ENCODE data around the gene ZMIZ1.

ZMIZ1 gene

DNA sequence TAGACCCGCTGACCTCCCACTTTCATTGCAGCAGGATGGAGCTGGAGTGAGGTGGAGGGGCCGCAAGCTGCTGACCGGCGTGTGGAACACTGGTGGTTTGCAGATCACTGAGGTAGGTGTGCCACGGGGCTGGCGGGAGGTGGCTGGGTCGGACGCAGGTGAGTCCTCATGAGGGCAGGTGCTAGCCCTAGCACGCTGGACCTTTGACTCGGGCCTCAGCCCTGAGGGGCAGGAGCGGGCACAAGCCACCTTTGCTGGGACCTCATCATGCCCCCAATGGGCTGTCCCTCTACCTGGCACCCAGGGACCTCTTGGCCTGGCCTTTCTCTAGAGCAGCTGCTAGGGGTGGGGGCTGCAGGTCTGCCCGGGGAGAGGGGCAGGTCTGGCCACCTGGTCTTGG is 93.3 kb downstream of the ZMIZ1 start:
- CTCF ChIA-PET: no interaction called here
- Histone ChIP-seq H3K9me3 (ENCODE audit: control insufficient read depth, insufficient read depth, low read depth, low read length) (no peaks in the 10 kb centered on the region), H3K4me3 (ENCODE audit: low read depth, low read length) (no peak overlapping the region), H3K27ac (ENCODE audit: extremely low read depth, low read depth, low read length) (no peak overlapping the region), H3K36me3 (ENCODE audit: control insufficient read depth in 2 of 2, insufficient read depth in 1 of 2, low read length in 2 of 2) (peaks cover 0 to 9% of the 10 kb centered on the region in 2 experiments; a peak in 1 of 3 replicates), H3K4me1 (ENCODE audit: control insufficient read depth, insufficient read depth, low read length) (peaks cover 3% of the 10 kb centered on the region)
- TF ChIP-seq ZNF211 (tag by site-specific recombination; IDR thresholded peaks at IDR 0.05; ENCODE audit: low read depth) (no peak), ZFP3 (tag by site-specific recombination; IDR thresholded peaks at IDR 0.05; ENCODE audit: low read depth) (no peak), BCL11B (tag by site-specific recombination; IDR thresholded peaks at IDR 0.05; ENCODE audit: low read depth) (no peak), ZNF221 (tag by site-specific recombination; IDR thresholded peaks at IDR 0.05; ENCODE audit: borderline replicate concordance) (no peak), ZNF585B (tag by site-specific recombination; IDR thresholded peaks at IDR 0.05) (no peak), OSR2 (tag by site-specific recombination; IDR thresholded peaks at IDR 0.05) (no peak), SP3 (tag by site-specific recombination; IDR thresholded peaks at IDR 0.05) (no peak), ZNF792 (tag by site-specific recombination; IDR thresholded peaks at IDR 0.05) (no peak)
- TF ChIP-seq, protein P1, sequence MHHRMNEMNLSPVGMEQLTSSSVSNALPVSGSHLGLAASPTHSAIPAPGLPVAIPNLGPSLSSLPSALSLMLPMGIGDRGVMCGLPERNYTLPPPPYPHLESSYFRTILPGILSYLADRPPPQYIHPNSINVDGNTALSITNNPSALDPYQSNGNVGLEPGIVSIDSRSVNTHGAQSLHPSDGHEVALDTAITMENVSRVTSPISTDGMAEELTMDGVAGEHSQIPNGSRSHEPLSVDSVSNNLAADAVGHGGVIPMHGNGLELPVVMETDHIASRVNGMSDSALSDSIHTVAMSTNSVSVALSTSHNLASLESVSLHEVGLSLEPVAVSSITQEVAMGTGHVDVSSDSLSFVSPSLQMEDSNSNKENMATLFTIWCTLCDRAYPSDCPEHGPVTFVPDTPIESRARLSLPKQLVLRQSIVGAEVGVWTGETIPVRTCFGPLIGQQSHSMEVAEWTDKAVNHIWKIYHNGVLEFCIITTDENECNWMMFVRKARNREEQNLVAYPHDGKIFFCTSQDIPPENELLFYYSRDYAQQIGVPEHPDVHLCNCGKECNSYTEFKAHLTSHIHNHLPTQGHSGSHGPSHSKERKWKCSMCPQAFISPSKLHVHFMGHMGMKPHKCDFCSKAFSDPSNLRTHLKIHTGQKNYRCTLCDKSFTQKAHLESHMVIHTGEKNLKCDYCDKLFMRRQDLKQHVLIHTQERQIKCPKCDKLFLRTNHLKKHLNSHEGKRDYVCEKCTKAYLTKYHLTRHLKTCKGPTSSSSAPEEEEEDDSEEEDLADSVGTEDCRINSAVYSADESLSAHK (tag by site-specific recombination; IDR thresholded peaks at IDR 0.05): no peak
- TF ChIP-seq, protein P2, sequence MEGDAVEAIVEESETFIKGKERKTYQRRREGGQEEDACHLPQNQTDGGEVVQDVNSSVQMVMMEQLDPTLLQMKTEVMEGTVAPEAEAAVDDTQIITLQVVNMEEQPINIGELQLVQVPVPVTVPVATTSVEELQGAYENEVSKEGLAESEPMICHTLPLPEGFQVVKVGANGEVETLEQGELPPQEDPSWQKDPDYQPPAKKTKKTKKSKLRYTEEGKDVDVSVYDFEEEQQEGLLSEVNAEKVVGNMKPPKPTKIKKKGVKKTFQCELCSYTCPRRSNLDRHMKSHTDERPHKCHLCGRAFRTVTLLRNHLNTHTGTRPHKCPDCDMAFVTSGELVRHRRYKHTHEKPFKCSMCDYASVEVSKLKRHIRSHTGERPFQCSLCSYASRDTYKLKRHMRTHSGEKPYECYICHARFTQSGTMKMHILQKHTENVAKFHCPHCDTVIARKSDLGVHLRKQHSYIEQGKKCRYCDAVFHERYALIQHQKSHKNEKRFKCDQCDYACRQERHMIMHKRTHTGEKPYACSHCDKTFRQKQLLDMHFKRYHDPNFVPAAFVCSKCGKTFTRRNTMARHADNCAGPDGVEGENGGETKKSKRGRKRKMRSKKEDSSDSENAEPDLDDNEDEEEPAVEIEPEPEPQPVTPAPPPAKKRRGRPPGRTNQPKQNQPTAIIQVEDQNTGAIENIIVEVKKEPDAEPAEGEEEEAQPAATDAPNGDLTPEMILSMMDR (tag by site-specific recombination; IDR thresholded peaks at IDR 0.05): no peak
- TF ChIP-seq, protein P3, sequence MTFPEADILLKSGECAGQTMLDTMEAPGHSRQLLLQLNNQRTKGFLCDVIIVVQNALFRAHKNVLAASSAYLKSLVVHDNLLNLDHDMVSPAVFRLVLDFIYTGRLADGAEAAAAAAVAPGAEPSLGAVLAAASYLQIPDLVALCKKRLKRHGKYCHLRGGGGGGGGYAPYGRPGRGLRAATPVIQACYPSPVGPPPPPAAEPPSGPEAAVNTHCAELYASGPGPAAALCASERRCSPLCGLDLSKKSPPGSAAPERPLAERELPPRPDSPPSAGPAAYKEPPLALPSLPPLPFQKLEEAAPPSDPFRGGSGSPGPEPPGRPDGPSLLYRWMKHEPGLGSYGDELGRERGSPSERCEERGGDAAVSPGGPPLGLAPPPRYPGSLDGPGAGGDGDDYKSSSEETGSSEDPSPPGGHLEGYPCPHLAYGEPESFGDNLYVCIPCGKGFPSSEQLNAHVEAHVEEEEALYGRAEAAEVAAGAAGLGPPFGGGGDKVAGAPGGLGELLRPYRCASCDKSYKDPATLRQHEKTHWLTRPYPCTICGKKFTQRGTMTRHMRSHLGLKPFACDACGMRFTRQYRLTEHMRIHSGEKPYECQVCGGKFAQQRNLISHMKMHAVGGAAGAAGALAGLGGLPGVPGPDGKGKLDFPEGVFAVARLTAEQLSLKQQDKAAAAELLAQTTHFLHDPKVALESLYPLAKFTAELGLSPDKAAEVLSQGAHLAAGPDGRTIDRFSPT (tag by site-specific recombination; IDR thresholded peaks at IDR 0.05): no peak
- POLR2A ChIA-PET: no interaction called here

DNA sequence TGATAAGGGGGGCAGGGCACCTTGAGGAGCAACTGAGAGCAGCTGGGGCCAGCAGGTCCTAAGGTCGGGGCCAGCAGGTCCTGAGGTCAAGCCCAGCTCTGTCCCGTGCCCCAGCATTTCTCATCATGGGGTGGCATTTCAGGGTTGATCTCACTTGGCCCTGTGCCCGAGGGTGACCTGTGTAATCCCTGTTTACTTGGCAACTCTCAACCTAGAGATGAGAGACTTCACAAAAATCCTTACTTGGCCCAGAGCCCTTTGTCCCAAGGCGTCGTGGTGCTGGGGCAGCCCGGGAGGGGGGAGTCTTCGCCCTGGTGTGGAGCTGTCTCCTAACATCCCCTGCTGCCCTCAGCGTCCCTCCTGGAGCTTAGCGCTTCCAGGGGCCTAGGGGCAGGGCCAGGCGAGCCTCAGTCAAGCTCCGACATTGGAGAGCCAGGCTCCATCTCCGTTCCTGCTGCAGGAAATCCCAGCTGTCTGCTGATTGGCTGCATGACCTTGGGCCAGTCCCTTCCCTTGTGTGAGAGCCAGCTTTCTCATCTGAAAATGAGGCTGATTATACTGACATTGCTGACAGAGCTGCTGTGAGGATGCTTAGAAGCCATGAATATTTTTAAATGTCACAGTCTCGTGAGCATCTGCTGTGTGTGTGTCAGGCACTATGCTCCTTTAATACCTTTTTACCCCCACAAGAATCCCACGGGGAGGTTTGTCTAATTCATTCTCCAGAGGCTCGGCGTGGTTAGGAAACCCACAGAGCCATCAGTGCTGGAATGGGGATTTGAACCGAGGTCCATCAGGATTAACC is 94.3 kb downstream of the ZMIZ1 start:
- peaks cover 0 to 11% of the 10 kb centered on the region in 2 experiments; a peak in 1 of 3 replicates for H3K36me3 ChIP-seq (ENCODE audit: control insufficient read depth in 2 of 2, insufficient read depth in 1 of 2, low read length in 2 of 2)
- TF ChIP-seq ZNF707 (tag by site-specific recombination; IDR thresholded peaks at IDR 0.05) (no peak), SCRT2 (tag by site-specific recombination; IDR thresholded peaks at IDR 0.05) (no peak), ZNF555 (tag by site-specific recombination; conservative IDR thresholded peaks at IDR 0.05) (no peak), ZNF23 (tag by site-specific recombination; IDR thresholded peaks at IDR 0.05; ENCODE audit: borderline replicate concordance) (no peak), ZNF169 (tag by site-specific recombination; IDR thresholded peaks at IDR 0.05) (no peak)
- TF ChIP-seq, protein P4, sequence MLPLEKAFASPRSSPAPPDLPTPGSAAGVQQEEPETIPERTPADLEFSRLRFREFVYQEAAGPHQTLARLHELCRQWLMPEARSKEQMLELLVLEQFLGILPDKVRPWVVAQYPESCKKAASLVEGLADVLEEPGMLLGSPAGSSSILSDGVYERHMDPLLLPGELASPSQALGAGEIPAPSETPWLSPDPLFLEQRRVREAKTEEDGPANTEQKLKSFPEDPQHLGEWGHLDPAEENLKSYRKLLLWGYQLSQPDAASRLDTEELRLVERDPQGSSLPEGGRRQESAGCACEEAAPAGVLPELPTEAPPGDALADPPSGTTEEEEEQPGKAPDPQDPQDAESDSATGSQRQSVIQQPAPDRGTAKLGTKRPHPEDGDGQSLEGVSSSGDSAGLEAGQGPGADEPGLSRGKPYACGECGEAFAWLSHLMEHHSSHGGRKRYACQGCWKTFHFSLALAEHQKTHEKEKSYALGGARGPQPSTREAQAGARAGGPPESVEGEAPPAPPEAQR (tag by site-specific recombination; IDR thresholded peaks at IDR 0.05): no peak
- TF ChIP-seq, protein P5, sequence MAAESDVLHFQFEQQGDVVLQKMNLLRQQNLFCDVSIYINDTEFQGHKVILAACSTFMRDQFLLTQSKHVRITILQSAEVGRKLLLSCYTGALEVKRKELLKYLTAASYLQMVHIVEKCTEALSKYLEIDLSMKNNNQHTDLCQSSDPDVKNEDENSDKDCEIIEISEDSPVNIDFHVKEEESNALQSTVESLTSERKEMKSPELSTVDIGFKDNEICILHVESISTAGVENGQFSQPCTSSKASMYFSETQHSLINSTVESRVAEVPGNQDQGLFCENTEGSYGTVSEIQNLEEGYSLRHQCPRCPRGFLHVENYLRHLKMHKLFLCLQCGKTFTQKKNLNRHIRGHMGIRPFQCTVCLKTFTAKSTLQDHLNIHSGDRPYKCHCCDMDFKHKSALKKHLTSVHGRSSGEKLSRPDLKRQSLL (tag by site-specific recombination; IDR thresholded peaks at IDR 0.05): peak; percentile 61; the same call in 1 of the 2 replicates
- TF ChIP-seq, protein P6, sequence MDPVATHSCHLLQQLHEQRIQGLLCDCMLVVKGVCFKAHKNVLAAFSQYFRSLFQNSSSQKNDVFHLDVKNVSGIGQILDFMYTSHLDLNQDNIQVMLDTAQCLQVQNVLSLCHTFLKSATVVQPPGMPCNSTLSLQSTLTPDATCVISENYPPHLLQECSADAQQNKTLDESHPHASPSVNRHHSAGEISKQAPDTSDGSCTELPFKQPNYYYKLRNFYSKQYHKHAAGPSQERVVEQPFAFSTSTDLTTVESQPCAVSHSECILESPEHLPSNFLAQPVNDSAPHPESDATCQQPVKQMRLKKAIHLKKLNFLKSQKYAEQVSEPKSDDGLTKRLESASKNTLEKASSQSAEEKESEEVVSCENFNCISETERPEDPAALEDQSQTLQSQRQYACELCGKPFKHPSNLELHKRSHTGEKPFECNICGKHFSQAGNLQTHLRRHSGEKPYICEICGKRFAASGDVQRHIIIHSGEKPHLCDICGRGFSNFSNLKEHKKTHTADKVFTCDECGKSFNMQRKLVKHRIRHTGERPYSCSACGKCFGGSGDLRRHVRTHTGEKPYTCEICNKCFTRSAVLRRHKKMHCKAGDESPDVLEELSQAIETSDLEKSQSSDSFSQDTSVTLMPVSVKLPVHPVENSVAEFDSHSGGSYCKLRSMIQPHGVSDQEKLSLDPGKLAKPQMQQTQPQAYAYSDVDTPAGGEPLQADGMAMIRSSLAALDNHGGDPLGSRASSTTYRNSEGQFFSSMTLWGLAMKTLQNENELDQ (tag by site-specific recombination; IDR thresholded peaks at IDR 0.05; ENCODE audit: low read depth): no peak
- ChIA-PET CTCF (interaction anchor here (0.7 kb wide), 2 partner anchors 278 to 1101 kb away, joined by 3 to 4 read pairs; no protein-coding TSS in a partner anchor), POLR2A (interaction anchor here (1.2 kb wide), 1 partner anchor 32 kb away, joined by 4 read pairs; no protein-coding TSS in a partner anchor)
- no peak overlapping the region for H3K4me3 ChIP-seq (ENCODE audit: low read depth, low read length)
- no peaks in the 10 kb centered on the region for H3K4me1 ChIP-seq (ENCODE audit: control insufficient read depth, insufficient read depth, low read length)
- H3K9me3 ChIP-seq (ENCODE audit: control insufficient read depth, insufficient read depth, low read depth, low read length): no peaks in the 10 kb centered on the region
- no peak overlapping the region for H3K27ac ChIP-seq (ENCODE audit: extremely low read depth, low read depth, low read length)

All from HEK293 (cell line).